Fibroblast of villous mesenchyme (primary cell): ENCODE data around the gene SMPDL3A. TPM values are rescaled to one million over a fixed set of nuclear protein-coding genes. Genes with fewer than 3 reads are reported as not detected.
A peak's percentile ranks its signal among the peaks of the same experiment; 100 is the strongest.

Experiments used
- DNase-seq: peaks from one replicate; pipeline ENCODE4 v3.0.0-alpha.2; 2010; ENCODE audit warnings: low read depth
- H3K4me3 ChIP-seq: 2 replicates; pipeline ENCODE4 v1.5.1; 2011; ENCODE audit warnings: low read depth, mild to moderate bottlenecking, low read length
- total RNA-seq: library from RNA; depleted of rRNA; stranded (reverse); fragments of >200 nt; gene quantifications from 2 replicates; pipeline ENCODE4 v1.2.3, GENCODE V29; 2012
- TF ChIP-seq, protein P1 (sequence below): IDR thresholded peaks from 2 replicates; pipeline ENCODE4 v1.5.1; 2012; ENCODE audit warnings: low read depth, mild to moderate bottlenecking, low read length; ENCODE audit not compliant: insufficient read depth

Gene SMPDL3A
- total RNA-seq, 1 donor, result 13.4 TPM

DNA sequence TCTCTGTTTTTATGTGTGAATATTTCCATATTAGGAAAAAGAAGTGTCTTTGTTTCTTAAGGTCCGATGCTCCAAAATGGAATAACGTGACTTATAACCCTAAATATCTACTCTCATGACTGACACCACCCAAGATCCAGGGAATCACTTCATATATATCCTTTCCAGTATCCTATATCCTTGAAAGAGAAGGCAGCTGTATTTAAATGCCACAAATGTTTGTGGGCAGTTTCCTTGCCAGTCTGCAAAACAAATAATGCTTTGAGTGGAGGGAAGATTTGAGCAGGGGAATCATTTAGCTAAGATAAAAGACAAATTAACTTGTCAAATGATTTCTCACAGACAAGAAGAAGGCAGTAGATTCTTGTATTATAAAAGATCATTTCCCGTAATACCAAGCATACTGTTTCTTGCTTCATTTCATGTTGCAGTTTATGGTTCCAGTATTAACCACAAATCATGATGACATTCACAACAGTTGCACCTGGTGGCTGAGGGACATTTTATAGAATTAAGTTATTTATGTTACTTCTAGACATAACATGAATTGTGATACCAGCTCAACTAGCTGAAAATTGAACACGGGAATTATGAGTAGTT is 39.5 kb upstream of the SMPDL3A start:
- peak; percentile 33 for DNase-seq

DNA sequence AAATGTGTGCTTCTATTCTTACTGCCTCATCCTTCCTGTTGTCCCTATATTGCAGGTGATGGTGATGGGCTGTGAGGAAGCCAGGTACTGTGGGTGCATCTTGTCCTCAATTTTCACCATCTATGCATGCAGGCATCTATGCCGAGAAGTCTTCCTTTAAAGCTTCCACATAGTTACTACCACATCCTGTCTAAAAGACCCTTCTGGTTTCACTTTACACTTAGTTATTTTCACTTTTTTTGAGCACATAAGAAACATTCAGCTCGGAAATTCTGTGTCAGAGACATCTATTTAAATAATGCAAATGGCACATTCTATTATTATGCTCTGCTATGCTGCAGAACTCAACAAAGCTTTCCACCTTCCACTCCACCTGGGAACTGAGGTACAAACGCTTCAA is 37.7 kb upstream of the SMPDL3A start:
- no peak for DNase-seq
- H3K4me3 ChIP-seq, result no peak overlapping the region
- TF ChIP-seq, protein P1, sequence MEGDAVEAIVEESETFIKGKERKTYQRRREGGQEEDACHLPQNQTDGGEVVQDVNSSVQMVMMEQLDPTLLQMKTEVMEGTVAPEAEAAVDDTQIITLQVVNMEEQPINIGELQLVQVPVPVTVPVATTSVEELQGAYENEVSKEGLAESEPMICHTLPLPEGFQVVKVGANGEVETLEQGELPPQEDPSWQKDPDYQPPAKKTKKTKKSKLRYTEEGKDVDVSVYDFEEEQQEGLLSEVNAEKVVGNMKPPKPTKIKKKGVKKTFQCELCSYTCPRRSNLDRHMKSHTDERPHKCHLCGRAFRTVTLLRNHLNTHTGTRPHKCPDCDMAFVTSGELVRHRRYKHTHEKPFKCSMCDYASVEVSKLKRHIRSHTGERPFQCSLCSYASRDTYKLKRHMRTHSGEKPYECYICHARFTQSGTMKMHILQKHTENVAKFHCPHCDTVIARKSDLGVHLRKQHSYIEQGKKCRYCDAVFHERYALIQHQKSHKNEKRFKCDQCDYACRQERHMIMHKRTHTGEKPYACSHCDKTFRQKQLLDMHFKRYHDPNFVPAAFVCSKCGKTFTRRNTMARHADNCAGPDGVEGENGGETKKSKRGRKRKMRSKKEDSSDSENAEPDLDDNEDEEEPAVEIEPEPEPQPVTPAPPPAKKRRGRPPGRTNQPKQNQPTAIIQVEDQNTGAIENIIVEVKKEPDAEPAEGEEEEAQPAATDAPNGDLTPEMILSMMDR, result no peak

More for the DNA sequence above, 39.5 kb upstream of the SMPDL3A start:
- H3K4me3 ChIP-seq, result no peak overlapping the region
- TF ChIP-seq, protein P1, result no peak

DNA sequence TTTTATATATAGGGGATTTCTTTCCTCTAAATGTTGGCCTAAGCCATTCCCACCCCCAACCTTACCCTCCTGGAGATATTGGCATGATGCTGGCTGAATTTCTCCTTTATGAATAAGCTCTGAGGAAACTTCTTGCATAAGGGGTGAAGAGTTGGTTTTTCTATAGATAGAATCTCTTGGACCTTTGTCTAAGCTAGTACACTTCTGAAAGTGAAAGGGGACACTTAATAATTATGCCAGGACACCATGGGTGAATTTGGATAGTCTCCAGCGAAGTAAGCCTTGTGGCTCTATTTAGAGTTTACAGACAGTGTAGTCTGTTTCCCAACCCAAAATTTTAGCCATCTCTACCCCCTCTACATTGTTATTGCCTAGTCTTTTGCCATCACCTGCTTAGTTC is 36.6 kb upstream of the SMPDL3A start:
- TF ChIP-seq, protein P1, result no peak
- no peak for DNase-seq

DNA sequence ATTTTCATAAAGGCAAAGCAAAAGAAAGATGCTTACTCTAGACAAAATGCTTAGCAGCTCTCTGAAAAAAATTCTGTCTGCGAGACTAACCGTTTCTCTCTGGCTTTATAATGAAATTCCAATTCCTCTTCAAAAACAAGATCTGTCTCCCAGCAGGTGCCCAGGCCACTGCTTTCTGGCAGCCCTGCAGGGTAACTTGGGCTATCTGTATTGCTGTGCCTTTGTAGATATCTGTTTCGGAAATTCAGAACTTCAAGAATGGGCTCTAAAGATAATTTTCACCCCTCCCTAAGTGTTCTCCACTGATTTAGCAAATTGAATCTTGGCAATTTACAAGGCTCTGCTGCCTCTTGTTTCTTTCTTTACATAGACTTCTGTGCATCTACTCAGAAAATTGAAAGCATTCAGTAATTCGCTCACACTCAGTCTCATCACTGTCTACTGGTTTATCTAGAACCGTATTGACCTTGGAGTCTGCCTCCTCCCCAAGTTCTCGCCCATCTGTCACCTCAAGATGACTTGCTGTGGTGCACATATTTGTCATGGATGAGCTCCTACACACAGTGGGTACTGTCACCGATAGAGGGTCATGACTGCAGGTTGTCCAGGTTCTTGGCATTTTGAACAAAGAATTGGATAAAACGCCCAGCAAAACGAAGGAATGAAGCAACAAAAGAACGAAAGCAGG is 35.9 kb upstream of the SMPDL3A start:
- no peak overlapping the region for H3K4me3 ChIP-seq
- no peak for DNase-seq
- TF ChIP-seq, protein P1, result no peak

More for the DNA sequence above, 36.6 kb upstream of the SMPDL3A start:
- H3K4me3 ChIP-seq, result no peak overlapping the region

DNA sequence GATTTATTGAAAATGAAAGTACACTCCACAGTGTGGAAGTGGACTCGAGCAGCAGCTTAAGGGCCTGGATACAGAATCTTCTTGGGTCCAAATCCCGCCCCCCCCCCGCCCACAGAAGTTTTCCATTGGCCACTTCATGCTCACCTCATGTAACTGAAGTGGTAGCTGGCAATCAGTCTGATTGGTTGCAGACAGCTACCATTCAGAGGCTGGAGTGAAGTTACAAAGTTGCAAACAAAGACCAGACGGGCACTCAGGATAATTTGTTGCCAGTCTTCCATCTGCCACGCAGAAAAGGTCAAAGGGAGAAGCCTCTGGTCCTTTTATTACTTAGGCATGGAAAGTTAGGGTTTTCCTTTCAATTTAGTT is 35.4 kb upstream of the SMPDL3A start:
- H3K4me3 ChIP-seq, result no peak overlapping the region
- TF ChIP-seq, protein P1, result no peak
- DNase-seq, result peak; percentile 37

DNA sequence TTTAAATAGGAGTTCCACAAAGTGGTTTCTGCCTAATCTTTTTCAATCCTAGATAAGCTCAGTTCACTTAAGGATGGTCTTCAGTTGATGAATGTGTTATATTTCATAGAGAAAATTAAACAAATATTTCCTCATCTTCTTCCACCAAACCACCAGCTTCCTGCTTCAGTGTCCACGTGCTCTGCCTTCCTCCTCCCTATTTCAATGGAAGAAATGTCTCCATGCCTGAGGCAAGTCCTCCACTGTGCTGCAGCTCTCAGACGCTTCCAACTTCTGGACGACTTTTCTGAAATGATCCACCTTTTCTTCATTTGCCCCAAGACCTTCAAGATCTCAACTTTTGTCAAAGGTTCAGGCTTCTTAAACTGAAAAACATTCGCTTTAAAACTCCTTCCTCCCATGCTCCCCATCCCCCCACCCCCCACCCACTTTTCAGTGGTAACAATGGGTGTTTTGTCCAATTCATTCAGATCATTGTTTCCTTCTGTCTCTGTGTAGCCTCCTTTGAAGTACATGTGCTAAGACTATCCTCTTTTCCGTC is 34.8 kb upstream of the SMPDL3A start:
- H3K4me3 ChIP-seq, result no peak overlapping the region
- TF ChIP-seq, protein P1, result no peak
- no peak for DNase-seq
